Thyroid gland (tissue), 4 donors: ENCODE measurements around the gene EZR.

Source experiments
- POLR2A ChIP-seq, 2 donors: fragments of 450-650 bp; IDR thresholded peaks; one replicate each; pipeline ENCODE4 v1.6.1; 2017; ENCODE audit warnings: antibody characterized with exemption in 2 of 2, mild to moderate bottlenecking in 2 of 2, moderate library complexity in 1 of 2
- TF ChIP-seq, protein P1 (sequence below), 6 experiments: fragments of 200-600 bp in 3 of 6; fragments of 450-650 bp in 3 of 6; sonication (generic) in 3 of 6; IDR thresholded peaks; one replicate each; pipeline ENCODE4 v1.5.1; 2016 to 2019; ENCODE audit warnings: antibody characterized with exemption in 6 of 6, mild to moderate bottlenecking in 2 of 6, inconsistent platforms in 1 of 6, moderate library complexity in 1 of 6

DNA sequence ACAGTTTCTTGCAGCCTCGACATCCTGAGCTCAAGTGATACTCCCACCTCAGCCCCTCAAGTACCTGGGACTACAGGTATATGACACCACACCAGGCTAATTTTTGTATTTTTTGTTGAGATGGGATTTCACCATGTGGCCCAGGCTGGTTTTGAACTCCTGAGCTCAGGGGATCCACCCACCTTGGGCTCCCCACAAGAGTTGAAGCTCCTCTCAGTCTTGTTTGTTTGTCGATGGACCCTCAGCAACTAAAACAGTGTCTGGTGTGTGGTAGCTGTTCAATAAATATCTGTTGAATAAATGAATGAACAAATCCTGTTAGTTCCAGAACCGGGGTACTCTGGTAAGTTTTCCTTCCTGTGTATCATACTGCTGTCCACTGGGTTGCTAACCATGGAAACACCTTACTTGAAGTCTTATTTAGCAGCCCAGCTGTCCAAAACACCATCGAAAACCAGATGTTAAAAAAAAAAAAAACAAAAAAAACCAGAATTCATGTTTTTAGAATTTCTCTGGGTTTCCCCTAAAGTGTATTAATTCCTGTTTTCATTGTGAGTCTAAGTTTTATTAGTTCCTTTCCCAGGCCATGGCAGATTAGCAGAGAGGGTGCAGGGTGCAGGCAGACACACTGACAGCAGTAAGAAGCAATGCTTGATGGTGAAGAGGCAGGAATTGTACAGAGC, 7.8 kb upstream of the EZR start:
- TF ChIP-seq, protein P1, sequence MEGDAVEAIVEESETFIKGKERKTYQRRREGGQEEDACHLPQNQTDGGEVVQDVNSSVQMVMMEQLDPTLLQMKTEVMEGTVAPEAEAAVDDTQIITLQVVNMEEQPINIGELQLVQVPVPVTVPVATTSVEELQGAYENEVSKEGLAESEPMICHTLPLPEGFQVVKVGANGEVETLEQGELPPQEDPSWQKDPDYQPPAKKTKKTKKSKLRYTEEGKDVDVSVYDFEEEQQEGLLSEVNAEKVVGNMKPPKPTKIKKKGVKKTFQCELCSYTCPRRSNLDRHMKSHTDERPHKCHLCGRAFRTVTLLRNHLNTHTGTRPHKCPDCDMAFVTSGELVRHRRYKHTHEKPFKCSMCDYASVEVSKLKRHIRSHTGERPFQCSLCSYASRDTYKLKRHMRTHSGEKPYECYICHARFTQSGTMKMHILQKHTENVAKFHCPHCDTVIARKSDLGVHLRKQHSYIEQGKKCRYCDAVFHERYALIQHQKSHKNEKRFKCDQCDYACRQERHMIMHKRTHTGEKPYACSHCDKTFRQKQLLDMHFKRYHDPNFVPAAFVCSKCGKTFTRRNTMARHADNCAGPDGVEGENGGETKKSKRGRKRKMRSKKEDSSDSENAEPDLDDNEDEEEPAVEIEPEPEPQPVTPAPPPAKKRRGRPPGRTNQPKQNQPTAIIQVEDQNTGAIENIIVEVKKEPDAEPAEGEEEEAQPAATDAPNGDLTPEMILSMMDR (IDR thresholded peaks at IDR 0.05) = no peak
- TF ChIP-seq POLR2A (IDR thresholded peaks at IDR 0.05) = no peak
